Lower lobe of right lung (tissue), 2 donors: ENCODE data around the gene KRTAP10-6. TPM values are rescaled to one million over a fixed set of nuclear protein-coding genes. Genes with fewer than 3 reads are reported as not detected.

Experiments
- ATAC-seq, 2 donors: fragments of 200-7000 bp; cut with Tn5 transposase; one replicate each; pipeline ENCODE4 v1.9.1; 2020 to 2022; ENCODE audit warnings: mild to moderate bottlenecking in 2 of 2, moderate library complexity in 2 of 2
- DNase-seq: peaks from one replicate; pipeline ENCODE4 v3.0.0-alpha.2; 2020
- H3K27ac ChIP-seq: fragments of 200-600 bp; one replicate; pipeline ENCODE4 v1.8.0; 2022
- H3K27me3 ChIP-seq: fragments of 200-600 bp; one replicate; pipeline ENCODE4 v1.8.0; 2022; ENCODE audit warnings: low read depth
- H3K36me3 ChIP-seq: fragments of 200-600 bp; one replicate; pipeline ENCODE4 v1.8.0; 2022; ENCODE audit warnings: mild to moderate bottlenecking
- H3K4me1 ChIP-seq: fragments of 200-600 bp; one replicate; pipeline ENCODE4 v1.8.0; 2022
- H3K4me3 ChIP-seq: fragments of 200-600 bp; one replicate; pipeline ENCODE4 v1.8.0; 2022; ENCODE audit warnings: mild to moderate bottlenecking
- H3K9me3 ChIP-seq: fragments of 200-600 bp; one replicate; pipeline ENCODE4 v1.8.0; 2022
- CTCF ChIP-seq: fragments of 200-600 bp; IDR thresholded peaks from one replicate; pipeline ENCODE4 v1.8.0; 2022; ENCODE audit warnings: antibody characterized with exemption, mild to moderate bottlenecking
- intact Hi-C: fragments of 100-400 bp; cut with DNase I; formaldehyde crosslinking; loops from one replicate; pipeline ENCODE4 v1.11.0; 2022
- total RNA-seq: library from RNA; stranded (reverse); fragmentation: NEBNext Ultra II Directional; extraction: Animal tissue kit (Norgen Biotek cat#: 25700); gene quantifications from one replicate; pipeline ENCODE4 v1.2.1, GENCODE V29; 2021
- donor health status: DM: no; HTN: yes; CAD: no; lungs with severe emphysema.

KRTAP10-6 gene
- total RNA-seq, 1 donor from 2014 or later, result not detected

- H3K4me3 ChIP-seq, result no peak within 1 kb of the TSS
- no peak for ATAC-seq
- H3K27me3 ChIP-seq, result peaks cover 20% of the 10 kb centered on the region
- peaks cover 16% of the 10 kb centered on the region for H3K9me3 ChIP-seq
- no peaks in the 10 kb centered on the region for H3K4me1 ChIP-seq
- no peak for TF ChIP-seq CTCF
- H3K27ac ChIP-seq, result no peak within 1 kb of the TSS
- no peaks in the 10 kb centered on the region for H3K36me3 ChIP-seq
- DNase-seq, result no peak
- intact Hi-C loops, result no loop called here
Observed at GRCh38 chr21:44626673-44627143, 34.4 kb upstream of the KRTAP10-6 start, which contains the start of gene KRTAP10-9. KRTAP10-9 (plus strand) TSS chr21:44627093; CDS start chr21:44627172, 79 bp downstream.

- Histone ChIP-seq H3K27ac (no peak overlapping the region), H3K4me1 (no peaks in the 10 kb centered on the region), H3K27me3 (peaks cover 20% of the 10 kb centered on the region), H3K36me3 (no peaks in the 10 kb centered on the region), H3K4me3 (no peak overlapping the region), H3K9me3 (peaks cover 11% of the 10 kb centered on the region)
- no peak for DNase-seq
- peak in 1 of 2 donors; percentile 43 for ATAC-seq
- intact Hi-C loops, result no loop called here
- no peak for TF ChIP-seq CTCF
Observed at GRCh38 chr21:44626262-44626661, 34.0 kb upstream of the KRTAP10-6 start.

GRCh38 chr21:44625756-44626155, 33.5 kb upstream of the KRTAP10-6 start:
- H3K27ac ChIP-seq, result no peak overlapping the region
- peaks cover 20% of the 10 kb centered on the region for H3K27me3 ChIP-seq
- DNase-seq (no peak), ATAC-seq (no peak)
- no peaks in the 10 kb centered on the region for H3K36me3 ChIP-seq
- H3K4me3 ChIP-seq, result no peak overlapping the region
- no peak for TF ChIP-seq CTCF
- intact Hi-C loops, result no loop called here
- H3K4me1 ChIP-seq, result no peaks in the 10 kb centered on the region
- H3K9me3 ChIP-seq, result peaks cover 9% of the 10 kb centered on the region

- Histone ChIP-seq H3K27ac (no peak overlapping the region), H3K36me3 (no peaks in the 10 kb centered on the region), H3K4me1 (no peaks in the 10 kb centered on the region), H3K9me3 (peaks cover 13% of the 10 kb centered on the region), H3K27me3 (peaks cover 14% of the 10 kb centered on the region), H3K4me3 (no peak overlapping the region)
- no peak for TF ChIP-seq CTCF
- no peak for DNase-seq
- no peak for ATAC-seq
- intact Hi-C loops, result no loop called here
Observed at GRCh38 chr21:44623575-44623974, 31.3 kb upstream of the KRTAP10-6 start.

- Histone ChIP-seq H3K4me1 (no peaks in the 10 kb centered on the region), H3K27me3 (no peaks in the 10 kb centered on the region), H3K4me3 (no peak overlapping the region), H3K36me3 (no peaks in the 10 kb centered on the region), H3K9me3 (peaks cover 13% of the 10 kb centered on the region), H3K27ac (no peak overlapping the region)
- DNase-seq (no peak), ATAC-seq (no peak)
- TF ChIP-seq CTCF, result no peak
- intact Hi-C loops, result no loop called here
Observed at GRCh38 chr21:44619886-44620285, 27.6 kb upstream of the KRTAP10-6 start.
